ENCODE data around the gene LPIN1. TPM values are rescaled to one million over a fixed set of nuclear protein-coding genes. Genes with fewer than 3 reads are reported as not detected.

LPIN1 gene
- total and polyA plus RNA-seq, 2 of the 13 experiments (the other 11 are each of a cell fraction or from before 2014, with no cell fraction given), result 9.7 to 19.4 TPM

DNA sequence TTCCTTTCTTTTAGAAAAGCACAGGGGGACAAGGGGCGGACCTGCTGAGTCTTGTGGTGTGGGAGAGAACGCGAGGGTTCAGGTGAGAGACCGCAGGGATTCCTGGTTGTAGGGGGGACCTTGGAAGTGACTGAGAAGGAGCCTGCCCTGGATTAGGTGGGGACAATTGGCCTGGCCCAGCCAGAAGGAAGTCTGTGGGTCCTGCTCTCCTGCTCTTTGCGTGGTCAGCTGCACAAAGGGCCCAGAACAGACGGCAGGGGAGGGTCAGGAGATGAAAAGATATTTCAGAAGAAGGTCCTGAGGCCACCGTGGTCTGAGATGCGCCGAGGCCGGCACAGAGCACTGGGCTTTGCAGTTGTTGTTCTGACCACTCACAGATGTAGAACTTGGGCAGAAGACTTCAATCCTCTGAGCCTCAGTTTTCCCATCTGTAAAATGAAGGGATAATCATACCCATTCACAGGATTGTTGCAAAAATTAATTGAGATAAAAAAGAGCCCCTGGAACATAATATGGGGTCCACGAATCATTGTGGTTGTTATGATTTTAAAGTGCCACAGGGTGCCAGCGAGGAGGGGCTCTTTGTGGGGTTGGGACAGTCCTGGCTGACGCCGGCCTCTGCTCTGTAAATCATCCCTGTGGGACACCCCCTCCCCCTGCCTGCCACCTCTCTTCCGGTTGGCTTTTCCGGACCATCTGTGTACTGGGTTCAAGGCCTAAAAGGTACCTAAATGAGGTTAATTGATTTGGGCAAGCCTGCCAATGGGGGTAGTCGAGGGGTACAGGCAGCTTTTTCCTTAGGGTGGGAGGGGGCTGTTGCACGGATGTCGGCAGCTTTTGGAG is 1.8 kb downstream of the LPIN1 start (continued):
- no peak for TF ChIP-seq ATF7-NPFF (CRISPR knock-in tag; IDR thresholded peaks at IDR 0.05; ENCODE audit: low read depth)
- TF ChIP-seq GABPB1 (CRISPR knock-in tag; IDR thresholded peaks at IDR 0.05), result 0 out of 2 replicates have a peak, but pooled peaks have one; percentile 10
- no peak for TF ChIP-seq ELF4 (CRISPR knock-in tag; IDR thresholded peaks at IDR 0.05; ENCODE audit: borderline replicate concordance)
- TF ChIP-seq ZNF296 (CRISPR knock-in tag; conservative IDR thresholded peaks at IDR 0.05), result 0 out of 2 replicates have a peak, but pooled peaks have one; percentile 45
- TF ChIP-seq REPIN1 (CRISPR knock-in tag; IDR thresholded peaks at IDR 0.05; ENCODE audit: borderline replicate concordance, low read depth), result 0 out of 2 replicates have a peak, but pooled peaks have one; percentile 13
- no peak for TF ChIP-seq TBX3 (IDR thresholded peaks at IDR 0.05; ENCODE audit: borderline replicate concordance)
- TF ChIP-seq, protein P1, sequence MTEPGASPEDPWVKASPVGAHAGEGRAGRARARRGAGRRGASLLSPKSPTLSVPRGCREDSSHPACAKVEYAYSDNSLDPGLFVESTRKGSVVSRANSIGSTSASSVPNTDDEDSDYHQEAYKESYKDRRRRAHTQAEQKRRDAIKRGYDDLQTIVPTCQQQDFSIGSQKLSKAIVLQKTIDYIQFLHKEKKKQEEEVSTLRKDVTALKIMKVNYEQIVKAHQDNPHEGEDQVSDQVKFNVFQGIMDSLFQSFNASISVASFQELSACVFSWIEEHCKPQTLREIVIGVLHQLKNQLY (CRISPR knock-in tag; IDR thresholded peaks at IDR 0.05), result no peak
- TF ChIP-seq SALL1 (CRISPR knock-in tag; IDR thresholded peaks at IDR 0.05), result 0 out of 2 replicates have a peak, but pooled peaks have one; percentile 12
- no peak for TF ChIP-seq SPEN (CRISPR knock-in tag; IDR thresholded peaks at IDR 0.05; ENCODE audit: low read depth)
- no peak for TF ChIP-seq GATA4 (IDR thresholded peaks at IDR 0.05; ENCODE audit: borderline replicate concordance, low read depth)
- peak; percentile 88 for TF ChIP-seq ZNF629 (CRISPR knock-in tag; conservative IDR thresholded peaks at IDR 0.05)
- 0 out of 2 replicates have a peak, but pooled peaks have one; percentile 31 for TF ChIP-seq ZNF317 (CRISPR knock-in tag; IDR thresholded peaks at IDR 0.05)
- TF ChIP-seq, protein P2, sequence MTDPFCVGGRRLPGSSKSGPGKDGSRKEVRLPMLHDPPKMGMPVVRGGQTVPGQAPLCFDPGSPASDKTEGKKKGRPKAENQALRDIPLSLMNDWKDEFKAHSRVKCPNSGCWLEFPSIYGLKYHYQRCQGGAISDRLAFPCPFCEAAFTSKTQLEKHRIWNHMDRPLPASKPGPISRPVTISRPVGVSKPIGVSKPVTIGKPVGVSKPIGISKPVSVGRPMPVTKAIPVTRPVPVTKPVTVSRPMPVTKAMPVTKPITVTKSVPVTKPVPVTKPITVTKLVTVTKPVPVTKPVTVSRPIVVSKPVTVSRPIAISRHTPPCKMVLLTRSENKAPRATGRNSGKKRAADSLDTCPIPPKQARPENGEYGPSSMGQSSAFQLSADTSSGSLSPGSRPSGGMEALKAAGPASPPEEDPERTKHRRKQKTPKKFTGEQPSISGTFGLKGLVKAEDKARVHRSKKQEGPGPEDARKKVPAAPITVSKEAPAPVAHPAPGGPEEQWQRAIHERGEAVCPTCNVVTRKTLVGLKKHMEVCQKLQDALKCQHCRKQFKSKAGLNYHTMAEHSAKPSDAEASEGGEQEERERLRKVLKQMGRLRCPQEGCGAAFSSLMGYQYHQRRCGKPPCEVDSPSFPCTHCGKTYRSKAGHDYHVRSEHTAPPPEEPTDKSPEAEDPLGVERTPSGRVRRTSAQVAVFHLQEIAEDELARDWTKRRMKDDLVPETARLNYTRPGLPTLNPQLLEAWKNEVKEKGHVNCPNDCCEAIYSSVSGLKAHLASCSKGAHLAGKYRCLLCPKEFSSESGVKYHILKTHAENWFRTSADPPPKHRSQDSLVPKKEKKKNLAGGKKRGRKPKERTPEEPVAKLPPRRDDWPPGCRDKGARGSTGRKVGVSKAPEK (CRISPR knock-in tag; IDR thresholded peaks at IDR 0.05; ENCODE audit: borderline replicate concordance), result no peak
- 0 out of 2 replicates have a peak, but pooled peaks have one; percentile 50 for TF ChIP-seq CHD4 (IDR thresholded peaks at IDR 0.05; ENCODE audit: borderline replicate concordance, low read length)
- TF ChIP-seq ZNF563 (CRISPR knock-in tag; IDR thresholded peaks at IDR 0.05), result no peak
- no peak for TF ChIP-seq ZNF3 (CRISPR knock-in tag; IDR thresholded peaks at IDR 0.05)
- TF ChIP-seq SAP130 (CRISPR knock-in tag; IDR thresholded peaks at IDR 0.05; ENCODE audit: low read depth), result no peak
- TF ChIP-seq, protein P3, sequence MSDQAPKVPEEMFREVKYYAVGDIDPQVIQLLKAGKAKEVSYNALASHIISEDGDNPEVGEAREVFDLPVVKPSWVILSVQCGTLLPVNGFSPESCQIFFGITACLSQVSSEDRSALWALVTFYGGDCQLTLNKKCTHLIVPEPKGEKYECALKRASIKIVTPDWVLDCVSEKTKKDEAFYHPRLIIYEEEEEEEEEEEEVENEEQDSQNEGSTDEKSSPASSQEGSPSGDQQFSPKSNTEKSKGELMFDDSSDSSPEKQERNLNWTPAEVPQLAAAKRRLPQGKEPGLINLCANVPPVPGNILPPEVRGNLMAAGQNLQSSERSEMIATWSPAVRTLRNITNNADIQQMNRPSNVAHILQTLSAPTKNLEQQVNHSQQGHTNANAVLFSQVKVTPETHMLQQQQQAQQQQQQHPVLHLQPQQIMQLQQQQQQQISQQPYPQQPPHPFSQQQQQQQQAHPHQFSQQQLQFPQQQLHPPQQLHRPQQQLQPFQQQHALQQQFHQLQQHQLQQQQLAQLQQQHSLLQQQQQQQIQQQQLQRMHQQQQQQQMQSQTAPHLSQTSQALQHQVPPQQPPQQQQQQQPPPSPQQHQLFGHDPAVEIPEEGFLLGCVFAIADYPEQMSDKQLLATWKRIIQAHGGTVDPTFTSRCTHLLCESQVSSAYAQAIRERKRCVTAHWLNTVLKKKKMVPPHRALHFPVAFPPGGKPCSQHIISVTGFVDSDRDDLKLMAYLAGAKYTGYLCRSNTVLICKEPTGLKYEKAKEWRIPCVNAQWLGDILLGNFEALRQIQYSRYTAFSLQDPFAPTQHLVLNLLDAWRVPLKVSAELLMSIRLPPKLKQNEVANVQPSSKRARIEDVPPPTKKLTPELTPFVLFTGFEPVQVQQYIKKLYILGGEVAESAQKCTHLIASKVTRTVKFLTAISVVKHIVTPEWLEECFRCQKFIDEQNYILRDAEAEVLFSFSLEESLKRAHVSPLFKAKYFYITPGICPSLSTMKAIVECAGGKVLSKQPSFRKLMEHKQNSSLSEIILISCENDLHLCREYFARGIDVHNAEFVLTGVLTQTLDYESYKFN (CRISPR knock-in tag; conservative IDR thresholded peaks at IDR 0.05), result 0 out of 2 replicates have a peak, but pooled peaks have one; percentile 11
- no peak for TF ChIP-seq NR2C2 (CRISPR knock-in tag; IDR thresholded peaks at IDR 0.05; ENCODE audit: borderline replicate concordance)
- 0 out of 2 replicates have a peak, but pooled peaks have one; percentile 42 for TF ChIP-seq NFATC3 (CRISPR knock-in tag; IDR thresholded peaks at IDR 0.05)
- TF ChIP-seq ZMYM3 (CRISPR knock-in tag; IDR thresholded peaks at IDR 0.05), result peak; percentile 37; the same call in 1 of the 2 replicates
- no peak for TF ChIP-seq ZNF570 (CRISPR knock-in tag; IDR thresholded peaks at IDR 0.05; ENCODE audit: borderline replicate concordance)
- no peak for TF ChIP-seq POLR2G (IDR thresholded peaks at IDR 0.05; ENCODE audit: low read depth, low read length)
